Lower lobe of right lung (tissue), 2 donors: Measurements from ENCODE around the gene CORO7. TPM values are rescaled to one million over a fixed set of nuclear protein-coding genes. Genes with fewer than 3 reads are reported as not detected.

Experiments
- ATAC-seq, 2 donors: fragments of 200-7000 bp; cut with Tn5 transposase; one replicate each; pipeline ENCODE4 v1.9.1; 2020 to 2022; ENCODE audit warnings: mild to moderate bottlenecking in 2 of 2, moderate library complexity in 2 of 2
- DNase-seq: peaks from one replicate; pipeline ENCODE4 v3.0.0-alpha.2; 2020
- H3K27ac ChIP-seq: fragments of 200-600 bp; one replicate; pipeline ENCODE4 v1.8.0; 2022
- H3K27me3 ChIP-seq: fragments of 200-600 bp; one replicate; pipeline ENCODE4 v1.8.0; 2022; ENCODE audit warnings: low read depth
- H3K36me3 ChIP-seq: fragments of 200-600 bp; one replicate; pipeline ENCODE4 v1.8.0; 2022; ENCODE audit warnings: mild to moderate bottlenecking
- H3K4me1 ChIP-seq: fragments of 200-600 bp; one replicate; pipeline ENCODE4 v1.8.0; 2022
- H3K4me3 ChIP-seq: fragments of 200-600 bp; one replicate; pipeline ENCODE4 v1.8.0; 2022; ENCODE audit warnings: mild to moderate bottlenecking
- H3K9me3 ChIP-seq: fragments of 200-600 bp; one replicate; pipeline ENCODE4 v1.8.0; 2022
- CTCF ChIP-seq: fragments of 200-600 bp; IDR thresholded peaks from one replicate; pipeline ENCODE4 v1.8.0; 2022; ENCODE audit warnings: antibody characterized with exemption, mild to moderate bottlenecking
- intact Hi-C: fragments of 100-400 bp; cut with DNase I; formaldehyde crosslinking; loops from one replicate; pipeline ENCODE4 v1.11.0; 2022
- total RNA-seq: library from RNA; stranded (reverse); fragmentation: NEBNext Ultra II Directional; extraction: Animal tissue kit (Norgen Biotek cat#: 25700); gene quantifications from one replicate; pipeline ENCODE4 v1.2.1, GENCODE V29; 2021
- donor health status: DM: no; HTN: yes; CAD: no; lungs with severe emphysema.

CORO7 gene
- total RNA-seq, 1 donor from 2014 or later = 58.5 TPM

DNA sequence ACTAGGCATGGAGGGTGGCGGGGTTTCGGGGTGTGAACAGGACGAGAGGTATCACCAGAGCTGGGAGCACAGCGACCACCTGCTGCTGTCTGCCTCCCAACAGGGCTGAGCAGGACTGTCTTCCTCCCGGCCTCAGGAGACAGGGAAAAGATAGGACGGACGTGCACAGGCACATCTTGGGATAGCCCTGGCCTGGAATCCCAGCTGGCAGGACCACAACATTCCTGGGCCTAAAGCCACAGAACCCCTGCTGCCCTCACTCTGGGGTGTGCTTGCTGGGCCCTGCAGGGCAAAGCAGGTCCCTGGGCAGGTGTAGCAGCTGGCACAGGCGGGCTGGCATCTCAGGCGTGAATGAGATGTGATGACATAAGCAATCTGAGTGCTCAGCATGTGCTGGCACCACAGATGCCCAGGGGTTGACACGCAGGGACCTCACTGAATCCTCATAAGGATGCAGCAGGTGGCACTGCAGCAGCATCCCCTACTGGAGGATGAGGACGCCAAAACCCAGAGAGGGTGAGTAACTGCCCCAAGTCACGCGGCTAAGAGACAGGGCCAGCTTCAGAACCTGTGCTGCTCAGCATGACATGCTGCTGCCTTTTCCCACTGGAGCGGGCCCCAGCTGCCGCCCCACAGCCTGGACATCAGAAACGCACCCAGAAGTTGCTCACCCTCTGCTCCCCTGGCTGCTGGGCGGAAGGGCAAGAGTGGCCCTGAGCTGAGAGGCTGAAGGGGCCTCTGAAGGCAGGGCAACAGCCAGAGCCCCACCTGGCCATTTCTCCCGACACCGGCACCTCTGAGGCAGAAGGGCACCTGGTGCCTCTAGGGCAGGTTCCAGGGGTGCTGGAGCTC lies 7.1 kb downstream of the CORO7 start:
- Histone ChIP-seq H3K27ac (no peak overlapping the region), H3K9me3 (no peaks in the 10 kb centered on the region), H3K4me1 (peaks cover 32% of the 10 kb centered on the region), H3K36me3 (peaks cover 81% of the 10 kb centered on the region), H3K27me3 (no peaks in the 10 kb centered on the region), H3K4me3 (no peak overlapping the region)
- intact Hi-C loops = no loop called here
- no peak for TF ChIP-seq CTCF
- DNase-seq (peak; percentile 32), ATAC-seq (no peak)

- H3K9me3 ChIP-seq = no peaks in the 10 kb centered on the region
- intact Hi-C loops = no loop called here
- peaks cover 28% of the 10 kb centered on the region for H3K4me1 ChIP-seq
- no peak overlapping the region for H3K27ac ChIP-seq
- no peak for DNase-seq
- TF ChIP-seq CTCF = no peak
- ATAC-seq = no peak
- peaks cover 91% of the 10 kb centered on the region for H3K36me3 ChIP-seq
- H3K4me3 ChIP-seq = no peak overlapping the region
- no peaks in the 10 kb centered on the region for H3K27me3 ChIP-seq
Observed at GRCh38 chr16:4408323-4408690, 8.1 kb downstream of the CORO7 start.

DNA sequence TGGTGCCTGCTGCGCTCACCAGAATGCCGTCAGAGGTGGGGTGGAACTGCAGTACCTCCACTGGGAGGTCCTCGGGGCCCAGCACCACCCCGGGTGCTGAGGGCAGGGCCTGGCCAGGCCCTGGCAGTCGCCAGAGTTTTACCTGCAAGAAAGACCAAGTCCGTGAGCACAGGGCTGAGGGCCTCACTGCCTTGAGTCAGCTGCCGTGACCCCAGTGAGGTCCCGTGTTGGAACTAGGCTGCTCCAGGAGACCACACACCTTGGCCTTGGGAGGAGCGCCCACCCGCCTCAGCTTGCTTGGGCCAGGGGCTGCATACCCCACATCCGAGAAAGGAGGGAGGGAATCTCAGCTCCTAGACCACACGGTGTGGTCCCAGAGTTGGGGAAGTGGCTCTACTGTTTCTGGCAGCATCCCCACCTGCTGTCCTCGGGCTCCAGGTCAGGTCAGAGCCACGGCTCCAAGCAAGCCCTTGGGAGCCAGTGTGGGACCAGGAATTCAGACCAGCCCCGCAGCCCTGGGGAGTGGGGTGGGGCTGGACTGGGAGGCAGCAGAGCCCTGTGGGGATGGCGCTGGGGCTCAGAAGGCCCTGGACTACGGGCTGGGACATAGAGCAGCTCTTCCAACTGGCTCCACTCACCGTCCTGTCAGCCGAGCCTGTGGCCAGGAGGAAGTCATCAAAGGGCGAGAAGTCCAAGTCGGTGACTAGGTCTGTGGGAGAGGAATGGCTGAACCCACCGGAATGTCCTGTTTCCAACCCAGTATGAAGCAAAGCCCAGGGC lies 8.7 kb downstream of the CORO7 start:
- Histone ChIP-seq H3K9me3 (no peaks in the 10 kb centered on the region), H3K4me1 (peaks cover 28% of the 10 kb centered on the region), H3K27ac (no peak overlapping the region), H3K27me3 (no peaks in the 10 kb centered on the region), H3K36me3 (peaks cover 91% of the 10 kb centered on the region), H3K4me3 (no peak overlapping the region)
- TF ChIP-seq CTCF = no peak
- DNase-seq (no peak), ATAC-seq (no peak)
- intact Hi-C loops = no loop called here

- Histone ChIP-seq H3K27ac (no peak overlapping the region), H3K4me3 (no peak overlapping the region), H3K36me3 (peaks cover 95% of the 10 kb centered on the region), H3K27me3 (no peaks in the 10 kb centered on the region), H3K9me3 (no peaks in the 10 kb centered on the region), H3K4me1 (peaks cover 19% of the 10 kb centered on the region)
- DNase-seq = peak; percentile 38
- no peak for ATAC-seq
- intact Hi-C loops = loop anchor here (5.0 kb wide), 1 partner anchor 43 kb away; no protein-coding TSS in a partner anchor
- no peak for TF ChIP-seq CTCF
Observed at GRCh38 chr16:4404967-4405696, 11.3 kb downstream of the CORO7 start.

GRCh38 chr16:4404247-4404966 lies 12.0 kb downstream of the CORO7 start:
- ATAC-seq = peak; percentile 11 to 35
- Histone ChIP-seq H3K9me3 (no peaks in the 10 kb centered on the region), H3K4me1 (peaks cover 17% of the 10 kb centered on the region), H3K27me3 (no peaks in the 10 kb centered on the region), H3K4me3 (no peak overlapping the region), H3K27ac (no peak overlapping the region), H3K36me3 (peaks cover 95% of the 10 kb centered on the region)
- DNase-seq = peak; percentile 49
- TF ChIP-seq CTCF = peak; percentile 47
- intact Hi-C loops = loop anchor here (5.0 kb wide), 1 partner anchor 42 kb away; no protein-coding TSS in a partner anchor
